Cerebellar cortex (tissue), 1 donor: ENCODE results near the gene CACNB1.

Experiments used
- DNase-seq: peaks from one replicate; pipeline ENCODE4 v3.0.0-alpha.2; 2015; ENCODE audit warnings: low spot score

CACNB1 gene

GRCh38 chr17:39200957-39201510 is 3.6 kb upstream of the CACNB1 start:
- DNase-seq = no peak

DNA sequence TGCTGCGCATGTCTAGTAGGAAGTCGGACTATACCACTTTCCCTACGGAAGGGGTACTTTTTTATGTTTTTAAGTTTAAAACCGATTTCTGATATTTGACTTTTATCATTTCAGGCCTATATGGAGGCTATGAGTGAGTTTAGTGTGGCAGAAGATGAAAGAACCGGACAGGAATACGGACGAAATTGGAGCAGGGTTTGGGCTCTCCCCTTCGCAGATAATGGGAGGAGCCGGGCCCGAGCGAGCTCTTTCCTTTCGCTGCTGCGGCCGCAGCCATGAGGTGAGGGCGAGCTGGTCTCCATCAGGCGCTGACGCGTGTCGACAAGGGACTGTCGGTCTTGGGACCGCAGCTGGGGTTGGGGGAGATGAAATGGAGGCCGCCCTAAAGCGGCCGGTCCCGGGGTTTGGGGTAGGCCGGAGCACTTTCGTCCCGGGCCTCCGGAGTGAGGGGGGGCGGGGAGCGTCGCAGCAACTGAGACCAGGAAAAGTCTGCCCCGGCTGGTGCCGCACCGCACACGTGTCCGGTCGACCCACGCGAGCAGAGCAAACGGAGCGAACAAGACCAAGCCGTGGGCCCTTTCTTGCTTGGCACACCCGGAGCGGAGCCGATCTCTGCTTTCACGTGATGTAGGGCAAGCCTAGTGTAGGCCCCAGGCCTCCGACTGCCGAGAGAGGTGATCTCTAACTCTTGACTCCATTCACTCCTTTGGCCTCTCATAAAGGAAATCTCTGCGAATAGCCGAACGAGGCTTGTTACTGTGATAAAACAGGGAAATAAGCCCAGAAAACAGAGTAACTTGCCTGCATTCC is 2.8 kb upstream of the CACNB1 start, which contains the start of gene RPL19:
Gene RPL19, plus strand, starts transcription at position 214 of the 810 bp plus-strand sequence. Its CDS starts 62 bp downstream, at position 276.
- DNase-seq = no peak

DNA sequence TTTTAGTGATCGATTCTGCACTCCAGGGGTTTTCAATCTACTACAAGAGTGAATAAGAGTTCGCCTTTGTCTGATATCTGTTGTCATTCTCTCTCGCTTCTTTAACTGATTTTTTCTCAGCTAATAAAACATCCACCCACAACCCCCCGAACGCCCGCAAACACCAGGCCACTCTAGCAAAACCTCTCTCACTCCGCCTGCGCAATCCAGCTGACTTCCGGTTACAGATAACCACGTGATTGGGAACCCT is 2.3 kb upstream of the CACNB1 start:
- peak; percentile 95 for DNase-seq

- no peak for DNase-seq
Observed at GRCh38 chr17:39198186-39198566, 707 bp upstream of the CACNB1 start.

DNA sequence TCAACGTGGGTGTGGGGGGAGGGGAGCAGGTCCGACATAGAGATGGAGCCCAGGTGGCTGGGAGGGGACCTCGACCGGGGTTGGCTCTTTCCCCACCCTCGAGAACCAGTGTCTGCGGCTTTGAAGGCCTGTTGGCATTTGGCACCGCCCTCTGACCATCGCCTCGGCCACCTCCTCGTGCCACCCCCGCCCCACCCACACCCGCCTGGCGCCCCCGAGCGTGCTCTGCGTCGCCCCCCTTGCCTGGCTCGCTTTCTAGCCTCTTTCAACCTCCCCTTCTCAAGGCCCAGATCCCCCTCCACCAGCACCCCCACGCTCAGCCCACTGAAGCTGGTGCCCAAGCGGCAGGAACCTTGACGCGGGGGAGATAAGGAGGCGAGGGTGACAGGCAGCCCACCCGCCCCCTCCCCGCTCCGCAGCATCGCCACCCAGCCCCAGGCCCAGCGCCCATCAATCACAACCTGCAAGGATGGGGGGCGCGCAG is 619 bp downstream of the CACNB1 start:
- DNase-seq = peak; percentile 34

- no peak for DNase-seq
Observed at GRCh38 chr17:39196241-39196807, 1.1 kb downstream of the CACNB1 start.

DNA sequence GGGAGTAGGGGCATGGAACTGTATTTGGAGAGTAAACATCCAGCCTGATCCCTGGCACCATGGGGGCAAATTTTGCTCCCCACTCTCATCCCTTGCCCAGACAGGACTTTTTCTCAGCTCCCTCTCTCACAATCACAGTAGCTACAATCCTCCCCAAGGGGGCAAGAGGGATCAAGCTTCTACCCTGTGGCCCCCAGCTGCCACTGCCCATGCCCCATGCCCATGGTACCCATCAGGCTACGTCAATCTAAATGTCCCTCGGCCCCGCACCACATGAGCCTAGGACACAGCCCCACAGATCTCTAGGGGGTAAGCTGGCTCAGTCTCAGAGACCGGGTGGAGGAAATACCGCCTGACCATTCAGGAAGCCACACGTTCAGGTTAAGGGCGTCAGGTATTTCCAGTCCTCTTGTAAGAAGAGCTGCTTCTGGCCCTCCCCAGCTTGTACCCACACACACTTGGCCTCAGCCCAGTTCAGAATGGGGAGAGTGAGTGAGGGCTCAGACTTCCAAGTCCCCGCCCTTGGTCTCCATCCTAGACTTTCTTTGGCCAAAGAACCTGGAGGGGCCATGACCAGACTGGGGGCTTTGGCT is 1.8 kb downstream of the CACNB1 start:
- DNase-seq = peak; percentile 29

DNA sequence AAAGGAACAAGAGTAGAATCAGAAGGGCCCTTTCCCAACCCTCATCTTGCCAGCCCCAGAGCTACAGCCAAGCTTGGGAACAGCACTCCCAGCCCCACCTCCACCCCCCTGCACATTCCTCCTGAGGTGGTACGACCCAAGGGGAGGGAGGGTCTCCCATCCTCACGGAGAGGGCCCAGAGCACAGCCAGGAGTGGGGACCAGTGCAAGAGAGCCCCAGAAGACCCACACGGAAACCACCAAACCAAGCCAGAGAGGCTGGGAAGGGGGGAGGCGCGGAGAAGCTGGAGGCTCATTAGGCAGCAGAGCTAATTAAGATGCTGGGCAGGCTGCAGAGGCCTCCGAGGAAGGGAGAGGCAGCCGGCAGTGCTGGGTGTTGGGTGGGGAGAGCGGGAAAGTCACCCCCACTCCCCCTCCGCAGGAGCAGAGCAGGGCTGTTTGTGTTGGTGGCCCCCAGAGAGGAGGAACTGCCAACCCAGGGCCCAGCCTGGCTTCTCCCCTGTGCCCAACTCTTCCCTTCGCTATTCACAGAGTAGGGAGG is 2.4 kb downstream of the CACNB1 start:
- DNase-seq = peak; percentile 56

GRCh38 chr17:39194089-39194984 is 3.1 kb downstream of the CACNB1 start:
- DNase-seq = peak; percentile 87

DNA sequence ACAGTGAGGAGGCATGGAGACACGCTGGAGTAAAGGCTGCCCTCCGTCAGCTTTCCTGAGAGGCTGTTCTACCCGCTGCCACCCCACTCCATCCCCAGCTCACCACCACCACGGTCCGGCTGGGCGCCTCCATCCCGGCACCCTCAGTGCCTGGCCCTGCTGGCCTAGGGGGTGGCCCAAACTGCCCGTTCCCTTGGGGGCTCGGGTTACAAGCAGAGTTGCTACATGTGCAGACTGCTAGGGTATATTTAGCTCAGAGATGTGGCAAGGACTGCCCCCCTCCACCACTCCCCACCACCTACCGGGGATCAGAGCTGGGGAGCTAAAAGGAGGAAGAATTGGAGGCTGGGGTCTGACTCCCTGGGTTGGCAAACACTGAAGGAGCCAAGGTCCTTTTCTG is 4.1 kb downstream of the CACNB1 start:
- no peak for DNase-seq

DNA sequence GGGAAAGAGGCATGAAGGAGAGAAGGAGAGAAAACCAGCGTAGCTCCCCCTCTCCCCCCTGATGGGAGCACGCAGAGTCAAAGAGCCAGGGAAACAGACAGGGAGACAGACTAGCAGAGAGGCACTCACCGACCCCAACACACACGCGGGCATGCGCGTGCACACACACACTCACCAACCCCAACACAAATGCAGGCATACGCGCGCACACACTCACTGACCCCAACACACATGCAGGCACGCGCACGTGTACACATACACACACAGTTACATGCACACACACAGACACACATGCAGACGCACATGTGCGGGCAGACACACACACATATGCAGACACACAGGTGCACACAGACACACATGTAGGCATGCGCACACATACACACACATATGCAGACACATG is 4.6 kb downstream of the CACNB1 start:
- DNase-seq = no peak

GRCh38 chr17:39191750-39192510 is 5.5 kb downstream of the CACNB1 start:
- no peak for DNase-seq

DNA sequence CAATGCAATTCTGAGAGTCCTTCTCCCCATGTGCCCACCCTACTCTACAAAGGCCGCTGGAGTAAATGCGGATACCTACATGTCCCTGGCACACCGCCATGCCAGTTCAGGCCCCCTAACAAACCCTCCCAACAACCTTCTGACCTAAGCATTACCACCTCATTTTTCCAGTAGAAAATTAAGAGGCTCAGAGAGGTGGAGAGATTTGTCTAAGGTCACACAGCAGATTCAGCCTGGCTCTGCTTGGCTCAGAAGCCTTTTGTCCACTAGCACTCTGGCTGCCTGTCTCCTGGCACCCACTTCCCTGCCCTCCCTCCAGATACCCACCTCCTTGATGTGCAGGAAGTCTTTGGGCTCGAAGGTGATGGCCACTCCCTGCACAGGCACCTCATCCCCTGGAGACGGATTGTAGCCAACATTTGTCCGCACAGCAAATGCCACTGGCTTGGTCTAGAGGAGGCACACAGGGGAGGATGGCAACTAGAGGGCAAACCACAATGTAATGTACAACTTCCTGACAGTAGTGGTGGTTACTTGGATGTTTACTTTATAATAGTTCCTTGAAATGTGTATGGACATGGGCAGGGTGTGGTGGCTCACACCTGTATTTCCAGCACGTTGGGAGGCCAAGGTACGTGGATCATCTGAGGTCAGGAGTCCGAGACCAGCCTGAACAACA is 10.2 kb downstream of the CACNB1 start:
- no peak for DNase-seq

GRCh38 chr17:39186481-39187002 is 10.9 kb downstream of the CACNB1 start:
- no peak for DNase-seq

DNA sequence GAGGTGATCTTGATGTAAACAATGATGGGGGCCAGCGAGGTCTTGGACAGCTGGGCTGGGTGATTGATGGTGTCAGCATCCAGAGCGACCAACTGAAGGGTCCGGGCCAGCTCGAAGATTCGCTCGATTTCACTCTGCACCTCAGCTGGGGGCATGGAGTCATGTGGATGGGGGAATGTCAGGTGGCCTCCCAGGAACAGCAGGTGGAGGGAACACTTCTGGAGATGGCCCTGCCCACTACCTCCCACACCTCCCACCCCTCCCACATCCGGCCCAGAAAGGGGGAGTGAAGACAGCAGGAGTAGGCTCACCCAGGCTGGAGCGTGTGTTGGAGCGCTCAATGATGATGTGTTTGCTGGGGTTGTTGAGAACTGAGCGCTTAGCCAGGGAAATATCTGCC is 13.7 kb downstream of the CACNB1 start:
- no peak for DNase-seq

- no peak for DNase-seq
Observed at GRCh38 chr17:39183045-39183444, 14.4 kb downstream of the CACNB1 start.

DNA sequence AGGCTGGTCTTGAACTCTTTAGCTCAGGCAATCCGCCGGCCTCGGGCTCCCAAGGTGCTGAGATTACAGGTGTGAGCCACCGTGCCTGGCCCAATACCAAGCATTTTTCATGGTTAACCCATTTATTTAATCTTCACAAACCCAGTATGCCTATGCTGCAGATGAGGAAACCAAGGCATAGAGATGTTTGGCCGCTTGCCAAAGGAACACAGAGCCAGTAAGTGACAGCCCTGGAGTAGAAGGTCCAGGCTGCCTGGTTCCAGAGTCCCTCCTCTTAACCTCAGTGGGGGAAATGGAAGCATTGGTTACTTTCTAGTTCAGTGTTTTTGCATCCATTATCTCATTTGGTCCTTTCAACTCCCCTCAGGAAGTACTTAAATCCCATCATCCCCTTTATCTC is 16.2 kb downstream of the CACNB1 start:
- DNase-seq = no peak

GRCh38 chr17:39178536-39178935 is 18.9 kb downstream of the CACNB1 start:
- DNase-seq = no peak

DNA sequence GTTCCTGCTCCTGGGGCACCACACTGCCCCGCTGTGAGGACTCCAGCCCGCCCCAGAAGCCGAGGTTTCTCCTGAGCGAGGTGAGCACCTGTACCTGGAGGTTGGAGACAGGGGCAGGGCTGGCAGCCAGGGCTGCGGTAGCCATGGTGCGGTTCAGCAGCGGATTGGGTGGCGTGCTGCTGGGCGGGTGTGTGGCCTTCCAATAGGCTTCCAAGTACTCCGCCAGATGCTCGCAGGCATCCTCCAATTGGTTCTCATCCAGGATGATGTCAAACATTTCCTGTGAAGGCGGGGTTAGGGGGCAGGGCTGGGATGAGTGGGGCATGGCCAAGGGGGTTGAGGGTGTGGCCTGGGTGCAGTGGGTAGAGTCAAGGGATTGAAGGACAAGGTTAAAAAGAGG is 20.2 kb downstream of the CACNB1 start:
- DNase-seq = peak; percentile 69

DNA sequence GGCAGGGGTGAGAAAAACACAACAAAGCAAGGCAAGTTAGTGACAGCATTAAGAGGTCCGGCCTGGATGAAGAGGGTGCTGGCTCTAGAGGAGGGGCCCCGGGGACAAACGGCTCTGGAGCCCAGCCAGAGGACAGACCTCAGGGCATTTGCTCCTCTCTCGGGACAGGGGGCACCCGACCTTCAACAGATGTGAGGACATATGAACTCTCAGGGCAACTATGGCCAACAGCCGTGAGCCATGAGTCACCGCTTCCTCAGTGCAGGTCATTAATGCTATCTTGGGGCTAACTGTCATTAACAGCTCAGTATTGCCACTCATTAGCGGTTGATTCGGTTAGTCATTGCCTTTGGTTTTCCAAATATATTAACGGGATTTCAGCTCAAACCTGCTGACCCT is 21.8 kb downstream of the CACNB1 start:
- DNase-seq = no peak
